Fibroblast of lung (primary cell): ENCODE results near the gene ZNF774. TPM values are rescaled to one million over a fixed set of nuclear protein-coding genes. Genes with fewer than 3 reads are reported as not detected.
A peak's percentile ranks its signal among the peaks of the same experiment; 100 is the strongest.

ENCODE experiments used
- DNase-seq, 2 donors: peaks; one replicate each; pipeline versions ENCODE4 v3.0.0 to v3.0.0-alpha.2; 2010; ENCODE audit warnings: low read depth in 2 of 2
- H2AFZ ChIP-seq: 2 replicates; pipeline ENCODE4 v1.5.1; 2012; ENCODE audit warnings: low read length, control low read depth, inconsistent platforms
- H3K27ac ChIP-seq: 2 replicates; pipeline ENCODE4 v1.5.1; 2011; ENCODE audit warnings: low read length, control low read depth; ENCODE audit not compliant: insufficient read depth
- H3K27me3 ChIP-seq: 2 replicates; pipeline ENCODE4 v1.5.1; 2011; ENCODE audit warnings: mild to moderate bottlenecking, low read length; ENCODE audit not compliant: control insufficient read depth, insufficient read depth
- H3K36me3 ChIP-seq: 2 replicates; pipeline ENCODE4 v1.5.1; 2011; ENCODE audit warnings: low read length; ENCODE audit not compliant: control insufficient read depth, insufficient read depth
- H3K4me1 ChIP-seq: 2 replicates; pipeline ENCODE4 v1.5.1; 2011; ENCODE audit warnings: low read length; ENCODE audit not compliant: control insufficient read depth, insufficient read depth; ENCODE audit errors: extremely low read depth
- H3K4me2 ChIP-seq: 2 replicates; pipeline ENCODE4 v1.5.1; 2011; ENCODE audit warnings: low read length, control low read depth; ENCODE audit not compliant: insufficient read depth; ENCODE audit errors: extremely low read depth
- H3K4me3 ChIP-seq, 4 experiments: fragments of 200-600 bp in 1 of 4; sonication (generic) in 1 of 4; replicated peaks in 1 of 4; 2 replicates each; pipeline ENCODE4 v1.5.1; 2011 to 2016; ENCODE audit warnings: low read length in 4 of 4, low read depth in 3 of 4, mild to moderate bottlenecking in 3 of 4, control low read depth in 2 of 4, inconsistent platforms in 1 of 4, mixed read lengths in 1 of 4; ENCODE audit not compliant: insufficient read depth in 1 of 4; ENCODE audit errors: control extremely low read depth in 1 of 4
- H3K79me2 ChIP-seq: 2 replicates; pipeline ENCODE4 v1.5.1; 2012; ENCODE audit warnings: mild to moderate bottlenecking, low read length, inconsistent platforms; ENCODE audit not compliant: control insufficient read depth, insufficient read depth
- H3K9ac ChIP-seq: 2 replicates; pipeline ENCODE4 v1.5.1; 2011; ENCODE audit warnings: mild to moderate bottlenecking, low read length, control low read depth; ENCODE audit not compliant: insufficient read depth
- H3K9me3 ChIP-seq: 2 replicates; pipeline ENCODE4 v1.5.1; 2012; ENCODE audit warnings: low read depth, low read length; ENCODE audit not compliant: control insufficient read depth, insufficient read depth
- H4K20me1 ChIP-seq: 2 replicates; pipeline ENCODE4 v1.5.1; 2011; ENCODE audit warnings: low read length; ENCODE audit not compliant: control insufficient read depth, insufficient read depth; ENCODE audit errors: extremely low read depth
- EZH2 ChIP-seq: IDR thresholded peaks from 2 replicates; pipeline ENCODE4 v1.5.1; 2012; ENCODE audit warnings: low read length, control low read depth, mild to moderate bottlenecking; ENCODE audit errors: missing control alignments
- polyA plus RNA-seq, 2 donors: library from polyadenylated mRNA; depleted of rRNA in 1 of 2; stranded (reverse) in 1 of 2; unstranded in 1 of 2; fragments of >200 nt; gene quantifications; 2 replicates each; pipeline ENCODE4 v1.2.1, GENCODE V29; 2011 to 2012; ENCODE audit warnings: missing spikeins in 1 of 2
- total RNA-seq: library from RNA; depleted of rRNA; stranded (reverse); fragments of >200 nt; gene quantifications from 2 replicates; pipeline ENCODE4 v1.2.1, GENCODE V29; 2014
- TF ChIP-seq, protein P1 (sequence below), 2 donors: IDR thresholded peaks in 1 of 2; conservative IDR thresholded peaks in 1 of 2; 1 replicate in 1 of 2; 2 replicates in 1 of 2; pipeline ENCODE4 v1.5.1; 2011 to 2012; ENCODE audit warnings: low read length in 2 of 2, control low read depth in 1 of 2, inconsistent platforms in 1 of 2, low read depth in 1 of 2, mild to moderate bottlenecking in 1 of 2

ZNF774 gene
- total and polyA plus RNA-seq, 2 donors (not counting 1 experiment from before 2014, with no cell fraction given), result 1.3 to 1.8 TPM

DNA sequence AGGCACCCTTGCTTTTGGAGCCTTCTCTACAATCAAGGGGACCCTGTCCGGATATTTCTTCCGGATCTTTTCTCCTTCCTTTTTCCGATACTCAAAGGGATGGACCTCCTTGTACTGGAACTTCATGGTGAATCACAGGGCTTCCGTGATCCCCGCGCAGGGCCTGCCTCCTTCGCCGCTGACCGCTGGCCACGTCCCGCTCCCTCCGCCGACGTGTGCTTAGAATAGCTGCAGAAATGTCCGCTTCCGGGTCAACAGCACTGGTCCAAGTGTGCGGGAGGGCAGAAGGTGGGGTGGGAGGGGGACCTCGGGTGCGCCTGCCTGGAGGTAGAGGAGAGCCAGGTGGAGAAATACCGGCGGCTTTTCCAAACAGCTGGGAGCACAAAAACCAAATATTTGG is 3.0 kb upstream of the ZNF774 start:
- H3K4me2 ChIP-seq, result no peak overlapping the region

DNA sequence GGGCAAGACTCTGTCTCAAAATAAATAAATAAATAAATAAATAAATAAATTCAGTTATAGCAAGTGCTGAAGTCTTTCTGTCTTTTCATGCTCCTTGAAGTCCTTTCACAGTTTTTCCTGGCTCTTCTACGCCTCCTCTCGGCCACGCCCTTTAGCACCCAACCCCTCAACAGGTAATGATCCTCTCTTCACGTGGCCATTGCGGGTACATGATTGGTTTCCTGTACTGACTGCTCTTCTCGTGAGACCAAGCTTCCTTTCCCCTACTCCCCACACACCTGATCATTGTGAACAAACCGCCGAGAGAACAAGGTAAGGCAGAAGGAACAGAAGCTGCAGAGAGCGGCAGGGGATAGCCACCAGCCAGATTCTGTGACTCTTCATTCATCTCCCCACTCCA is 2.3 kb upstream of the ZNF774 start:
- H4K20me1 ChIP-seq, result no peaks in the 10 kb centered on the region
- H3K27me3 ChIP-seq, result no peaks in the 10 kb centered on the region
- H3K79me2 ChIP-seq, result no peaks in the 10 kb centered on the region
- no peak for DNase-seq
- TF ChIP-seq EZH2, result no peak
- TF ChIP-seq, protein P1, sequence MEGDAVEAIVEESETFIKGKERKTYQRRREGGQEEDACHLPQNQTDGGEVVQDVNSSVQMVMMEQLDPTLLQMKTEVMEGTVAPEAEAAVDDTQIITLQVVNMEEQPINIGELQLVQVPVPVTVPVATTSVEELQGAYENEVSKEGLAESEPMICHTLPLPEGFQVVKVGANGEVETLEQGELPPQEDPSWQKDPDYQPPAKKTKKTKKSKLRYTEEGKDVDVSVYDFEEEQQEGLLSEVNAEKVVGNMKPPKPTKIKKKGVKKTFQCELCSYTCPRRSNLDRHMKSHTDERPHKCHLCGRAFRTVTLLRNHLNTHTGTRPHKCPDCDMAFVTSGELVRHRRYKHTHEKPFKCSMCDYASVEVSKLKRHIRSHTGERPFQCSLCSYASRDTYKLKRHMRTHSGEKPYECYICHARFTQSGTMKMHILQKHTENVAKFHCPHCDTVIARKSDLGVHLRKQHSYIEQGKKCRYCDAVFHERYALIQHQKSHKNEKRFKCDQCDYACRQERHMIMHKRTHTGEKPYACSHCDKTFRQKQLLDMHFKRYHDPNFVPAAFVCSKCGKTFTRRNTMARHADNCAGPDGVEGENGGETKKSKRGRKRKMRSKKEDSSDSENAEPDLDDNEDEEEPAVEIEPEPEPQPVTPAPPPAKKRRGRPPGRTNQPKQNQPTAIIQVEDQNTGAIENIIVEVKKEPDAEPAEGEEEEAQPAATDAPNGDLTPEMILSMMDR (conservative IDR thresholded peaks at IDR 0.05 in 1 of 2, IDR thresholded peaks at IDR 0.05 in 1 of 2; ENCODE audit: low read depth in 1 of 2, low read length in 2 of 2), result no peak
- H3K9me3 ChIP-seq, result no peaks in the 10 kb centered on the region
- no peaks in the 10 kb centered on the region for H3K4me1 ChIP-seq
- H3K27ac ChIP-seq, result no peak overlapping the region
- H3K36me3 ChIP-seq, result no peaks in the 10 kb centered on the region
- H3K4me2 ChIP-seq, result no peak overlapping the region
- H2AFZ ChIP-seq, result no peak overlapping the region
- H3K4me3 ChIP-seq, result no peak overlapping the region
- H3K9ac ChIP-seq, result no peak overlapping the region

More for the DNA sequence above, 3.0 kb upstream of the ZNF774 start:
- Histone ChIP-seq H3K4me3 (no peak overlapping the region), H3K9ac (no peak overlapping the region), H3K27ac (no peak overlapping the region), H3K36me3 (no peaks in the 10 kb centered on the region), H3K4me1 (no peaks in the 10 kb centered on the region), H2AFZ (no peak overlapping the region), H3K79me2 (no peaks in the 10 kb centered on the region), H3K9me3 (no peaks in the 10 kb centered on the region), H4K20me1 (no peaks in the 10 kb centered on the region), H3K27me3 (no peaks in the 10 kb centered on the region)
- no peak for TF ChIP-seq EZH2
- TF ChIP-seq, protein P1 (conservative IDR thresholded peaks at IDR 0.05 in 1 of 2, IDR thresholded peaks at IDR 0.05 in 1 of 2; ENCODE audit: low read depth in 1 of 2, low read length in 2 of 2), result no peak
- DNase-seq, result no peak

DNA sequence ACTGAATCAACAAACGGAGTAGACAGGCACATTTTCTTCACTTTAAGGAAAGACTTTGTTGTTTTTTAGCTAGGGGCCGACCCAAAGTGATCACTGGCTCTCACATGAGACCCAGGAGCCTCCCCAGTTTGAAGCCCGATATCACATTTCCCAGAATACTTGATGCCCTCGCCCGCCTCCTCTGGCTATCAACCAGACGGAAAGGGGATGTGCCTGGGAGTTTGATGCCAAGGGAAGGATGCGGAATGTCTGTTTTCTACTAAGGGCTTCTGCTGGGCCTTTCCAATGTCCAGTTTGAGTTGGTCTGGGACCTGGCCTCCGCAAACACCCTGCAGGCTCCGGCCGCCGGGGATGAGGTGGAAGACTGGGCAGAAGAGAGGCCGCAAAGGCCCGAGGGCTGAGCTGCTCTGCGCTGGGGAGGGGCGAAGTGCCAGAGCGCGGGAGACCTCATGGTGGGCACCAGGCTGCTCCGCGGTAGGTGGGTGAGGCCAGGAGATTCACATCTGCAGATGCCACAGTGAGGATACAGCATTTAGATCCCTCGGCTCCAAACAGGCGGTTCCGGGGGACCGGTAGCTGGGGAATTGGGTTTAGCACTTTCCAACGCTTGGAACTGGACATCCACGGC is 491 bp upstream of the ZNF774 start:
- no peaks in the 10 kb centered on the region for H3K4me1 ChIP-seq
- no peak overlapping the region for H3K9ac ChIP-seq
- H3K36me3 ChIP-seq, result no peaks in the 10 kb centered on the region
- no peak overlapping the region for H3K27ac ChIP-seq
- no peak for DNase-seq
- no peaks in the 10 kb centered on the region for H3K27me3 ChIP-seq
- no peaks in the 10 kb centered on the region for H4K20me1 ChIP-seq
- H3K79me2 ChIP-seq, result no peaks in the 10 kb centered on the region
- TF ChIP-seq EZH2, result no peak
- TF ChIP-seq, protein P1 (conservative IDR thresholded peaks at IDR 0.05 in 1 of 2, IDR thresholded peaks at IDR 0.05 in 1 of 2; ENCODE audit: low read depth in 1 of 2, low read length in 2 of 2), result no peak
- peak overlapping the region; percentile 96 for H2AFZ ChIP-seq
- peak overlapping the region; percentile 67 to 85 (median 78) for H3K4me3 ChIP-seq
- no peaks in the 10 kb centered on the region for H3K9me3 ChIP-seq
- peak overlapping the region; percentile 84 for H3K4me2 ChIP-seq
